Measurements from ENCODE around the gene ASIC2. TPM values are rescaled to one million over a fixed set of nuclear protein-coding genes. Genes with fewer than 3 reads are reported as not detected.

Gene ASIC2
- total RNA-seq, 4 donors from 2014 or later = 0.48 TPM; not detected in 3

DNA sequence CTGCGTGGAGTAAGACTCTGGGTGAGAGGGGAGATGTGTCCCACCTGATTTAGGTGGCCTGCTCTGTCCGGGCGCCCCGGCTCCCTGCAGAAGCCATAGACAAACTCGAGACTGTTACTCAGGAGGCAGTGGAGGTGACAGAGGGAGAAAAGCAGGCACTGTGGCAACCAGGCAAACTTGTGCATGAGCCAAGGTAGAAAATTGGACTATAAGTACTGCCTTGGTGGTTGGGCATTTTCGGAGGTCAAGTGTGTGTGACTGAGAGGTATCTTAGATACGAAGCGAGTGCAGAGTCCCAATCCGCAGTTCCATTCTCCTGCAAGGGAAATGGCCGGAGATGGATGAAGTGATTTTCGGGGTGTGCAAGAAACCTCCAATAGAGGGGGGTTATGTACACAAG is 328.6 kb downstream of the ASIC2 start:
- TF ChIP-seq, protein P1, sequence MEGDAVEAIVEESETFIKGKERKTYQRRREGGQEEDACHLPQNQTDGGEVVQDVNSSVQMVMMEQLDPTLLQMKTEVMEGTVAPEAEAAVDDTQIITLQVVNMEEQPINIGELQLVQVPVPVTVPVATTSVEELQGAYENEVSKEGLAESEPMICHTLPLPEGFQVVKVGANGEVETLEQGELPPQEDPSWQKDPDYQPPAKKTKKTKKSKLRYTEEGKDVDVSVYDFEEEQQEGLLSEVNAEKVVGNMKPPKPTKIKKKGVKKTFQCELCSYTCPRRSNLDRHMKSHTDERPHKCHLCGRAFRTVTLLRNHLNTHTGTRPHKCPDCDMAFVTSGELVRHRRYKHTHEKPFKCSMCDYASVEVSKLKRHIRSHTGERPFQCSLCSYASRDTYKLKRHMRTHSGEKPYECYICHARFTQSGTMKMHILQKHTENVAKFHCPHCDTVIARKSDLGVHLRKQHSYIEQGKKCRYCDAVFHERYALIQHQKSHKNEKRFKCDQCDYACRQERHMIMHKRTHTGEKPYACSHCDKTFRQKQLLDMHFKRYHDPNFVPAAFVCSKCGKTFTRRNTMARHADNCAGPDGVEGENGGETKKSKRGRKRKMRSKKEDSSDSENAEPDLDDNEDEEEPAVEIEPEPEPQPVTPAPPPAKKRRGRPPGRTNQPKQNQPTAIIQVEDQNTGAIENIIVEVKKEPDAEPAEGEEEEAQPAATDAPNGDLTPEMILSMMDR (IDR thresholded peaks at IDR 0.05) = no peak
- DNase-seq (ENCODE audit: low spot score) (no peak), ATAC-seq (ENCODE audit: low FRiP score) (no peak)

Data from omental fat pad (tissue), 4 donors.